B cell (primary cell): ENCODE results near the gene CHAF1A. TPM values are rescaled to one million over a fixed set of nuclear protein-coding genes. Genes with fewer than 3 reads are reported as not detected.

Experiments used
- ATAC-seq: fragments of 200-7000 bp; cut with Tn5 transposase; one replicate; pipeline ENCODE4 v1.10.0; 2021; ENCODE audit warnings: low read depth, mild to moderate bottlenecking, moderate number of reproducible peaks, moderate library complexity
- CTCF ChIA-PET: fragments of 350-600 bp; sonication (Branson Sonifier 250); formaldehyde crosslinking; loops from one replicate; lab custom pipeline; 2021; ENCODE audit warnings: antibody characterized with exemption, inconsistent platforms; lab: Charles Lee
- POLR2A ChIA-PET: fragments of 350-600 bp; sonication (Branson Sonifier 250); formaldehyde crosslinking; loops from one replicate; lab custom pipeline; 2021; ENCODE audit warnings: antibody characterized with exemption; lab: Charles Lee
- DNase-seq: peaks from one replicate; pipeline ENCODE4 v3.0.0; 2013
- H2AFZ ChIP-seq: 2 replicates; pipeline ENCODE4 v1.6.1; 2012; ENCODE audit warnings: mild to moderate bottlenecking, low read depth, low read length; ENCODE audit not compliant: insufficient read depth, poor library complexity, severe bottlenecking
- H3K27ac ChIP-seq, 2 donors: 1 replicate in 1 of 2; 2 replicates in 1 of 2; pipeline ENCODE4 v1.5.1; 2012 to 2013; ENCODE audit warnings: low read length in 2 of 2, mild to moderate bottlenecking in 2 of 2, moderate library complexity in 1 of 2
- H3K27me3 ChIP-seq, 4 experiments: fragments of 200-600 bp in 1 of 4; sonication (generic) in 1 of 4; replicated peaks in 1 of 4; 1 replicate in 2 of 4; 2 replicates in 2 of 4; pipeline versions ENCODE4 v1.6.1 to v1.7.0; 2013 to 2016; ENCODE audit warnings: low read length in 3 of 4, mild to moderate bottlenecking in 2 of 4, mixed read lengths in 1 of 4, moderate library complexity in 1 of 4; ENCODE audit not compliant: insufficient read depth in 4 of 4, control insufficient read depth in 3 of 4; ENCODE audit errors: control extremely low read depth in 1 of 4
- H3K36me3 ChIP-seq, 2 experiments: replicated peaks in 1 of 2; 1 replicate in 1 of 2; 2 replicates in 1 of 2; pipeline versions ENCODE4 v1.6.1 to v1.7.1; 2013; ENCODE audit warnings: low read length in 1 of 2; ENCODE audit not compliant: insufficient read depth in 2 of 2, control insufficient read depth in 1 of 2; ENCODE audit errors: control extremely low read depth in 1 of 2, extremely low read depth in 1 of 2
- H3K4me1 ChIP-seq, 2 donors: fragments of 200-600 bp in 1 of 2; sonication (generic) in 1 of 2; 1 replicate in 1 of 2; 2 replicates in 1 of 2; pipeline versions ENCODE4 v1.5.1 to v1.6.1; 2013 to 2017; ENCODE audit warnings: low read length in 2 of 2; ENCODE audit not compliant: control insufficient read depth in 2 of 2, insufficient read depth in 2 of 2
- H3K4me2 ChIP-seq: replicated peaks from 2 replicates; pipeline ENCODE3; 2012; ENCODE audit warnings: mild to moderate bottlenecking, low read depth, low read length; ENCODE audit not compliant: poor library complexity, severe bottlenecking
- H3K4me3 ChIP-seq, 5 experiments: fragments of 200-600 bp in 1 of 5; sonication (generic) in 1 of 5; 1 replicate in 3 of 5; 2 replicates in 2 of 5; pipeline versions ENCODE4 v1.5.1 to v1.7.0; 2011 to 2016; ENCODE audit warnings: low read length in 4 of 5, mild to moderate bottlenecking in 4 of 5, low read depth in 2 of 5, control low read depth in 1 of 5, moderate library complexity in 1 of 5; ENCODE audit not compliant: insufficient read depth in 1 of 5; ENCODE audit errors: control extremely low read depth in 1 of 5, extremely low read depth in 1 of 5
- H3K79me2 ChIP-seq: fragments of 200-600 bp; sonication (generic); one replicate; pipeline ENCODE4 v1.6.0; 2016; ENCODE audit warnings: low read length; ENCODE audit not compliant: control insufficient read depth, insufficient read depth
- H3K9ac ChIP-seq: fragments of 200-600 bp; sonication (generic); 2 replicates; pipeline ENCODE4 v1.6.1; 2017; ENCODE audit warnings: mild to moderate bottlenecking, low read length, moderate library complexity
- H3K9me3 ChIP-seq, 3 donors: one replicate each; pipeline versions ENCODE4 v1.6.1 to v1.7.1; 2013; ENCODE audit warnings: low read length in 2 of 3; ENCODE audit not compliant: control insufficient read depth in 2 of 3, insufficient read depth in 1 of 3; ENCODE audit errors: control extremely low read depth in 1 of 3
- H4K20me1 ChIP-seq: 2 replicates; pipeline ENCODE4 v1.6.0; 2012; ENCODE audit warnings: mild to moderate bottlenecking, low read length; ENCODE audit not compliant: insufficient read depth, control insufficient read depth, poor library complexity, severe bottlenecking
- H3K27ac Mint-ChIP-seq: one replicate; pipeline ENCODE4 v1.8.0; 2021; ENCODE audit warnings: mixed read lengths
- H3K27me3 Mint-ChIP-seq: one replicate; pipeline ENCODE4 v1.8.0; 2021; ENCODE audit warnings: mixed read lengths
- H3K4me1 Mint-ChIP-seq: one replicate; pipeline ENCODE4 v1.8.0; 2021; ENCODE audit warnings: mixed read lengths
- H3K4me3 Mint-ChIP-seq: one replicate; pipeline ENCODE4 v1.8.0; 2021; ENCODE audit warnings: mixed read lengths
- H3K9me3 Mint-ChIP-seq: one replicate; pipeline ENCODE4 v1.8.0; 2022; ENCODE audit warnings: mixed read lengths; ENCODE audit not compliant: insufficient read depth
- CTCF ChIP-seq: fragments of 200-600 bp; IDR thresholded peaks from one replicate; pipeline ENCODE4 v1.8.0; 2022; ENCODE audit warnings: antibody characterized with exemption, mild to moderate bottlenecking
- EZH2 ChIP-seq: IDR thresholded peaks from 2 replicates; pipeline ENCODE4 v1.6.1; 2012; ENCODE audit warnings: borderline replicate concordance, low read depth, mild to moderate bottlenecking, moderate library complexity, low read length; ENCODE audit not compliant: insufficient read depth, poor library complexity, severe bottlenecking
- WGBS: methylation state at CpG from one replicate; pipeline ENCODE4 v1.1.5; 2013; ENCODE audit warnings: missing lambda C conversion rate; ENCODE audit not compliant: insufficient coverage; 5-methylcytosine and 5-hydroxymethylcytosine counted together
- intact Hi-C: fragments of 100-400 bp; cut with micrococcal nuclease; formaldehyde crosslinking; loops from one replicate; pipeline ENCODE4 v1.10.0; 2022
- polyA minus RNA-seq: library from RNA; depleted of rRNA, polyadenylated mRNA; stranded (reverse); fragments of >200 nt; gene quantifications from 2 replicates; pipeline ENCODE4 v1.2.3, GENCODE V29; 2012
- polyA plus RNA-seq: library from polyadenylated mRNA; depleted of rRNA; stranded (reverse); fragments of >200 nt; gene quantifications from 2 replicates; pipeline ENCODE4 v1.2.3, GENCODE V29; 2012
- total RNA-seq, 2 donors: library from RNA; stranded (reverse); fragments of 120-200 nt in 1 of 2; gene quantifications; 1 replicate in 1 of 2; 2 replicates in 1 of 2; pipeline versions ENCODE4 v1.2.3 to v1.2.4, GENCODE V29; 2013 to 2022

CHAF1A gene
- total RNA-seq = 17.3 and 19.7 TPM in 2 replicates
- 6.6 TPM for total RNA-seq (2013)
- polyA plus RNA-seq = 15.1 and 15.7 TPM in 2 replicates
- polyA minus RNA-seq = 19.8 and 30.5 TPM in 2 replicates

GRCh38 chr19:4402171-4403004 is at the start of gene CHAF1A:
Gene CHAF1A (plus strand): TSS chr19:4402640. CDS start chr19:4402763, 123 bp downstream.
- Histone ChIP-seq H3K79me2 (peaks cover 55% of the 10 kb centered on the region), H4K20me1 (peaks cover 23% of the 10 kb centered on the region), H3K36me3 (no peaks in the 10 kb centered on the region), H3K9ac (peak within 1 kb of the TSS; percentile 85), H3K9me3 (no peaks in the 10 kb centered on the region), H3K4me1 (peaks cover 29 to 44% of the 10 kb centered on the region in 2 donors), H3K27me3 (no peaks in the 10 kb centered on the region), H3K4me2 (peak within 1 kb of the TSS; percentile 99), H3K27ac (peak within 1 kb of the TSS; percentile 88 to 97), H2AFZ (peak within 1 kb of the TSS; percentile 86), H3K4me3 (peak within 1 kb of the TSS; percentile 63 to 81 (median 65))
- CTCF ChIA-PET = interaction anchor here (0.9 to 2.9 kb wide), 13 partner anchors 9 to 135 kb away, joined by 3 to 29 read pairs (median 4); partner anchors contain the start of gene MPND
- Mint-ChIP-seq H3K9me3 (no peaks in the 10 kb centered on the region), H3K4me1 (peaks cover 43% of the 10 kb centered on the region), H3K27ac (peak within 1 kb of the TSS; percentile 88), H3K27me3 (no peaks in the 10 kb centered on the region), H3K4me3 (peak within 1 kb of the TSS; percentile 88)
- under 1% methylated on average over 80 of the region's 84 CpGs for WGBS
- POLR2A ChIA-PET = interaction anchor here (0.7 to 1.6 kb wide), 8 partner anchors 9 to 293 kb away, joined by 3 to 9 read pairs (median 4); partner anchors contain the start of genes HDGFL2 and MPND
- intact Hi-C loops = loop anchor here (1.0 to 5.0 kb wide), 4 partner anchors 69 to 640 kb away; partner anchors contain the start of genes APBA3, MRPL54 and YJU2
- TF ChIP-seq EZH2 (no peak), CTCF (no peak)
- peak; percentile 99 for DNase-seq
- peak; percentile 86 for ATAC-seq
